ENCODE results near the gene KIF16B. TPM values are rescaled to one million over a fixed set of nuclear protein-coding genes. Genes with fewer than 3 reads are reported as not detected.

KIF16B gene
- total RNA-seq, 1 experiment from 2014 or later = 7.0 TPM

DNA sequence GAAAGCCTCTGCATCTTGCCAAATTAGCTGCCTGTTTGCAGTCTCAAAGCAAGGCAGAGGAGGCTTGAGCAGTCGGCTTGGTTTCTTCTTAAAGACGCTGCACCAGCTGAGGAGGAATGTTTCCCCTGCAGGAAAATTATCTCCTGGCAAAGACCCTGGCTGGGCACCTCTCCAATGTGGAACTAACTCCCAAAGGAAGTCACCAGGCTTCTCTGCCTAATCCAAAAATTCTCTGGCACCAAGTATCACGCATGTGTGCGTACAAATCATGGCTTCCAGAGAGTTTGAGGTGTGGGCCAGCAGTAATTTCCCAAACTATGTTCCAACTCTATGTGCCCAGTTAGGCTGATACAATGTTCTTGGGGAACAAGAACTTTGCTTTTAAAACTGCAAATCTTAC is 176.2 kb downstream of the KIF16B start:
- Histone ChIP-seq H4K20me1 (ENCODE audit: insufficient read depth) (no peaks in the 10 kb centered on the region), H3K4me3 (replicated peaks in 1 of 2; ENCODE audit: low read depth in 1 of 2, low read length in 2 of 2) (no peak overlapping the region), H3K9me3 (ENCODE audit: control insufficient read depth in 1 of 2, insufficient read depth in 1 of 2, low read depth in 1 of 2, low read length in 2 of 2) (no peaks in the 10 kb centered on the region), H3K4me1 (ENCODE audit: control insufficient read depth in 1 of 2, insufficient read depth in 2 of 2, low read length in 2 of 2) (no peaks in the 10 kb centered on the region), H3K79me2 (ENCODE audit: insufficient read depth, low read length) (no peaks in the 10 kb centered on the region), H3K27me3 (ENCODE audit: insufficient read depth, low read length) (no peaks in the 10 kb centered on the region), H3K9ac (ENCODE audit: low read length) (no peak overlapping the region), H3K4me2 (ENCODE audit: low read length) (no peak overlapping the region), H3K9me2 (ENCODE audit: insufficient read depth) (no peaks in the 10 kb centered on the region), H3K27ac (ENCODE audit: low read depth, low read length) (no peak overlapping the region), H3K36me3 (ENCODE audit: control insufficient read depth in 1 of 2, insufficient read depth in 2 of 2, low read length in 2 of 2) (no peaks in the 10 kb centered on the region), H2AFZ (ENCODE audit: low read depth, low read length, poor library complexity, severe bottlenecking) (no peak overlapping the region)
- DNase-seq (ENCODE audit: low read depth, low spot score) = no peak
- no TSS peak for BruUV-seq (replicated peaks)
- ChIA-PET CTCF (no interaction called here), POLR2A (no interaction called here), RAD21 (ENCODE audit: low non-redundant PET in 1 of 2, low total read pairs in 2 of 2, uncharacterized antibody in 2 of 2, unreplicated experiment in 2 of 2) (no interaction called here)
- TF ChIP-seq, protein P1, sequence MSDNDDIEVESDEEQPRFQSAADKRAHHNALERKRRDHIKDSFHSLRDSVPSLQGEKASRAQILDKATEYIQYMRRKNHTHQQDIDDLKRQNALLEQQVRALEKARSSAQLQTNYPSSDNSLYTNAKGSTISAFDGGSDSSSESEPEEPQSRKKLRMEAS (IDR thresholded peaks at IDR 0.05) = no peak
- TF ChIP-seq EZH2 (IDR thresholded peaks at IDR 0.05) (no peak), EZH2phosphoT487 (IDR thresholded peaks at IDR 0.05; ENCODE audit: borderline replicate concordance) (no peak), SRF (IDR thresholded peaks at IDR 0.05; ENCODE audit: low read depth) (no peak), YY1 (IDR thresholded peaks at IDR 0.05; ENCODE audit: extremely low read depth, insufficient replicate concordance, low read depth, low read length) (no peak), JUND (IDR thresholded peaks at IDR 0.05) (no peak), CBX3 (IDR thresholded peaks at IDR 0.05; ENCODE audit: low read depth) (no peak), CEBPB (IDR thresholded peaks at IDR 0.05; ENCODE audit: low read depth) (no peak), RAD21 (IDR thresholded peaks at IDR 0.05; ENCODE audit: low read depth) (no peak), ZNF274 (IDR thresholded peaks at IDR 0.05; ENCODE audit: low read depth, low read length) (no peak), TCF7L2 (IDR thresholded peaks at IDR 0.05; ENCODE audit: borderline replicate concordance, extremely low read depth, insufficient read depth, insufficient read length) (no peak), ZFX (IDR thresholded peaks at IDR 0.05) (no peak), EGR1 (IDR thresholded peaks at IDR 0.05; ENCODE audit: low read depth) (no peak), CTCF (IDR thresholded peaks at IDR 0.05 in 2 of 3, conservative IDR thresholded peaks at IDR 0.05 in 1 of 3; ENCODE audit: borderline replicate concordance in 1 of 3, insufficient read depth in 1 of 3, low read depth in 2 of 3, low read length in 2 of 3) (no peak), POLR2A (IDR thresholded peaks at IDR 0.05; ENCODE audit: borderline replicate concordance, extremely low read depth, insufficient read depth, insufficient read length) (no peak), POLR2AphosphoS5 (IDR thresholded peaks at IDR 0.05; ENCODE audit: low read depth, low read length) (no peak), ELF1 (IDR thresholded peaks at IDR 0.05; ENCODE audit: borderline replicate concordance, low read depth) (no peak)
- TF ChIP-seq, protein P2, sequence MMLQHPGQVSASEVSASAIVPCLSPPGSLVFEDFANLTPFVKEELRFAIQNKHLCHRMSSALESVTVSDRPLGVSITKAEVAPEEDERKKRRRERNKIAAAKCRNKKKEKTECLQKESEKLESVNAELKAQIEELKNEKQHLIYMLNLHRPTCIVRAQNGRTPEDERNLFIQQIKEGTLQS (IDR thresholded peaks at IDR 0.05) = no peak
- TF ChIP-seq, protein P3, sequence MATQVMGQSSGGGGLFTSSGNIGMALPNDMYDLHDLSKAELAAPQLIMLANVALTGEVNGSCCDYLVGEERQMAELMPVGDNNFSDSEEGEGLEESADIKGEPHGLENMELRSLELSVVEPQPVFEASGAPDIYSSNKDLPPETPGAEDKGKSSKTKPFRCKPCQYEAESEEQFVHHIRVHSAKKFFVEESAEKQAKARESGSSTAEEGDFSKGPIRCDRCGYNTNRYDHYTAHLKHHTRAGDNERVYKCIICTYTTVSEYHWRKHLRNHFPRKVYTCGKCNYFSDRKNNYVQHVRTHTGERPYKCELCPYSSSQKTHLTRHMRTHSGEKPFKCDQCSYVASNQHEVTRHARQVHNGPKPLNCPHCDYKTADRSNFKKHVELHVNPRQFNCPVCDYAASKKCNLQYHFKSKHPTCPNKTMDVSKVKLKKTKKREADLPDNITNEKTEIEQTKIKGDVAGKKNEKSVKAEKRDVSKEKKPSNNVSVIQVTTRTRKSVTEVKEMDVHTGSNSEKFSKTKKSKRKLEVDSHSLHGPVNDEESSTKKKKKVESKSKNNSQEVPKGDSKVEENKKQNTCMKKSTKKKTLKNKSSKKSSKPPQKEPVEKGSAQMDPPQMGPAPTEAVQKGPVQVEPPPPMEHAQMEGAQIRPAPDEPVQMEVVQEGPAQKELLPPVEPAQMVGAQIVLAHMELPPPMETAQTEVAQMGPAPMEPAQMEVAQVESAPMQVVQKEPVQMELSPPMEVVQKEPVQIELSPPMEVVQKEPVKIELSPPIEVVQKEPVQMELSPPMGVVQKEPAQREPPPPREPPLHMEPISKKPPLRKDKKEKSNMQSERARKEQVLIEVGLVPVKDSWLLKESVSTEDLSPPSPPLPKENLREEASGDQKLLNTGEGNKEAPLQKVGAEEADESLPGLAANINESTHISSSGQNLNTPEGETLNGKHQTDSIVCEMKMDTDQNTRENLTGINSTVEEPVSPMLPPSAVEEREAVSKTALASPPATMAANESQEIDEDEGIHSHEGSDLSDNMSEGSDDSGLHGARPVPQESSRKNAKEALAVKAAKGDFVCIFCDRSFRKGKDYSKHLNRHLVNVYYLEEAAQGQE (IDR thresholded peaks at IDR 0.05; ENCODE audit: low read depth) = no peak
- intact Hi-C loops (cut with micrococcal nuclease) = no loop called here
- ATAC-seq = no peak
